ENCODE results near the gene PGBD2. TPM values are rescaled to one million over a fixed set of nuclear protein-coding genes. Genes with fewer than 3 reads are reported as not detected.
"Not testable (repeated sequence)": the region's sequence is repeated elsewhere in the genome, so short reads cannot be mapped to it uniquely, and the experiment has no call there.

PGBD2 gene, protein sequence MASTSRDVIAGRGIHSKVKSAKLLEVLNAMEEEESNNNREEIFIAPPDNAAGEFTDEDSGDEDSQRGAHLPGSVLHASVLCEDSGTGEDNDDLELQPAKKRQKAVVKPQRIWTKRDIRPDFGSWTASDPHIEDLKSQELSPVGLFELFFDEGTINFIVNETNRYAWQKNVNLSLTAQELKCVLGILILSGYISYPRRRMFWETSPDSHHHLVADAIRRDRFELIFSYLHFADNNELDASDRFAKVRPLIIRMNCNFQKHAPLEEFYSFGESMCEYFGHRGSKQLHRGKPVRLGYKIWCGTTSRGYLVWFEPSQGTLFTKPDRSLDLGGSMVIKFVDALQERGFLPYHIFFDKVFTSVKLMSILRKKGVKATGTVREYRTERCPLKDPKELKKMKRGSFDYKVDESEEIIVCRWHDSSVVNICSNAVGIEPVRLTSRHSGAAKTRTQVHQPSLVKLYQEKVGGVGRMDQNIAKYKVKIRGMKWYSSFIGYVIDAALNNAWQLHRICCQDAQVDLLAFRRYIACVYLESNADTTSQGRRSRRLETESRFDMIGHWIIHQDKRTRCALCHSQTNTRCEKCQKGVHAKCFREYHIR
- 2.8 TPM for total RNA-seq
- long read RNA-seq, transcript PGBD2-201 (3 exons, 2,136 nt): major isoform, 9 of 13 reads
- long read RNA-seq, partial matches to known transcripts: 0 of 13 reads
- long read RNA-seq, other reads (novel, unspliced or antisense): 1 of 13 reads

DNA sequence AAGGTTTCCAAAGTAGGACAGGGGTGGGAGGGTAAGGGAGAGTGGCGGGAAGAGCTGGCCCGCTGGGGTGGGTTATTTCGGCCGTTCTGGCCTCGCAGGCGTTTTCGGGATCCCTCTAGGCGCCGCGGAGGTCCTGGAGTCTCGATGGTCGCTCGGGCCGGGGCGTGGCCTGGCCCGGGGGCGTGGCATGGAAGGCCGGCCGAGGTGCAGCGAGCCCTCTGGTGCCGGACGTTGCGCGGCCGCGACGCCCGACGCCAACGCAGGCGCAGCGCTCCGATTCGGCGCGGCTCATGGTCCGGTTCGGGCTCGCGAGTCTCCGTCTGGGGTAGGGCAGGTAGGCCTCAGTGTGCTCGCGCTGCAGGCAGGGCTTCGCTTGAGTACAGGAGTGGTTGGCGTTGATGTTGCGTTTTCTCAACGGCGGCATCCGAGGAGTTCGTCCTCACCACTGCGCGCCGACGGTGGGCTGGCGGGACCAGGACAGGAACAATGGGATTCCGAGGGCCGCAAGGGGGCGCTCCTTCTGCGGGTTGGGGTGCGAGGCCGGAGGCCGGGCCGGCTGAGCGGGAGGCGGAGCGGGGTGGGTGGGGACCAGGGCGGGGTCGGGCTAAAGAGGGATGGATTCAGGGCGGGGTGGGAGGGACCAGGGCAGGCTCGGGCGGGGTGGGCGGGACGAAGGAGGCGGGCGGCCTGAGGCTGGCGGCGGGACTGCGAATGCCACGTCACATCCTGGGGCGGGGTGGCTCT lies at the start of gene PGBD2:
Gene PGBD2, plus strand, starts transcription at position 227 of the 744 bp plus-strand sequence. CDS start 7,628 bp downstream, outside the sequence.
- ATAC-seq (ENCODE audit: poor library complexity): peak; percentile 95
- DNase-seq: peak; percentile 96
- intact Hi-C loops (cut with DNase I): no loop called here

DNA sequence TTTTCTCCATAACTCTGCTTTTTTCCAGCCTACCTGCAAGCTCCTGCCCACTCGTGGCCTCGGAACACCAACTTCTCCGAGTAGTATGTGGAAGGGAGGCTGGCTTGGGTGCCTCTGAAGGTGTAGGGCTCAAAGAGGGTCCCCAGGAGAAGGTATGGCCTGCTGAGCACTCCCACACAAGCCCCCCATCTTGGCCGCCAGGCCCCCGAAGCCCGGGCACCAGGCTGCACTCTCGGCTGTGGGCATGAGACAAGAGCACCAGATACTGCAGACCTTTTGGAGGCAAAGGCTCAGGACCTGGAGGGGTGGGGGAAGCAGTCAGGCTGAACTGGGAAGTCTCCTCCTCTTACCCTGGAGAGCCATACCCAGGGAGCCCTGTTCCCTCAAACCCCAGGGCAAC lies 48.8 kb upstream of the PGBD2 start:
- DNase-seq (no peak), ATAC-seq (ENCODE audit: poor library complexity) (no peak)
- intact Hi-C loops (cut with DNase I): no loop called here

DNA sequence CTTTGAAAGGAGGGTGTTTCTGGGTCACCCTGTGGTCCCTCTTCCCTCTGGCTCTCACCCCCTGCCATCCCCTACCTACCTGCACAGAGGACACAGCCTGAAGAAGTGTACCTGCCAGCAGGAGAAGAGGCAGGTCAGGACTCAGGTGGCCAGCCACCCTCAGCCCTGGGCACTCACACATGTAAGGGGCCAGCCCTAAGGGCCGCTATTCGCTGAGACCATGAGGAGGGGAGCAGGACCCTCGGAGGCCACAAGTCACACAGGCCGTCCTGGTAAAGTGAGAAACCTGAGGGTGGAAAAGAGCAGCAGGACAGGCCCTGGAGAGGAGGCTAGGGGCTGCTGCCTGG lies 48.3 kb upstream of the PGBD2 start:
- intact Hi-C loops (cut with DNase I): loop anchor here (2.0 kb wide), 1 partner anchor 19 kb away; the partner anchor contains the start of gene ZNF672
- DNase-seq (no peak), ATAC-seq (ENCODE audit: poor library complexity) (no peak)

DNA sequence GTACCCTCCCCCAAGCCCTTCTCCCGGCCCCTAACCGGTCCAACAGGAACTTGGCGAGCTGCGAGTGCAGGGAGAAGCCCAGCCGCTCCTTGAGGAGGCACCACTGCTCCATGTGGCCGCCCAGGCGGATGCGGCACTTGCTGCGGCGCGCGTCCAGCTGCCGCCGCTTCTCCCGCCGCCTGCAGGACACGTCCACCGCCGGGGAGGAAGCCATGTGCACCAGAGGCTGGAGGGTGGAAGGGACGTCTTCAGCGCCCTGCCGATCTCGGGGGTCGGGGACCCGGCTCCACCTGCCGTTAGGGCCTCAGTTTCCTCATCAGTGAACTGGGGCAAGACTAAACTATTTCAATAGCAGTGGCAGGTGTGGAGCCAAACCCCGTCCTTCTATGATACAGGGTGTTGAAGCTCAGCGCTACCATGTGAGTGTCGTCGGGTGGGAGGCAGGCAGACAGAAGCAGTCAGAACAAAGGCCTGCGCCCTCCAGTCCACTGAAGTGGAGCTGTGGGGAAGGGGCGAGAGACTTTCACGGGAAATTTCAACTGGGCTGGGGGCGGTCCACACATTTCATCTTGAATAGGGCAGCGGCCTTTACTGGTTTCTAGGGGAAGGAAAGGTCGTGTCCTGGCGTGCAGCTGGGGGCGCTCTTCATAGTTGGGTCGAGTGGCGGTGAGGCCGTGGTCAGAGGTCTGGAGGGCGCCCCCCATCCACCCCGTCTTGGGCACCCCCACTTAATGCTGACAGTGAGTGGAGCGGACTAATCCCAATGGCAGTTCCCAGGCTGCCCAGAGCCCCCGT lies 47.7 kb upstream of the PGBD2 start:
- peak; percentile 67 for ATAC-seq (ENCODE audit: poor library complexity)
- intact Hi-C loops (cut with DNase I): loop anchor here (2.0 kb wide), 1 partner anchor 19 kb away; the partner anchor contains the start of gene ZNF672
- DNase-seq: peak; percentile 80

DNA sequence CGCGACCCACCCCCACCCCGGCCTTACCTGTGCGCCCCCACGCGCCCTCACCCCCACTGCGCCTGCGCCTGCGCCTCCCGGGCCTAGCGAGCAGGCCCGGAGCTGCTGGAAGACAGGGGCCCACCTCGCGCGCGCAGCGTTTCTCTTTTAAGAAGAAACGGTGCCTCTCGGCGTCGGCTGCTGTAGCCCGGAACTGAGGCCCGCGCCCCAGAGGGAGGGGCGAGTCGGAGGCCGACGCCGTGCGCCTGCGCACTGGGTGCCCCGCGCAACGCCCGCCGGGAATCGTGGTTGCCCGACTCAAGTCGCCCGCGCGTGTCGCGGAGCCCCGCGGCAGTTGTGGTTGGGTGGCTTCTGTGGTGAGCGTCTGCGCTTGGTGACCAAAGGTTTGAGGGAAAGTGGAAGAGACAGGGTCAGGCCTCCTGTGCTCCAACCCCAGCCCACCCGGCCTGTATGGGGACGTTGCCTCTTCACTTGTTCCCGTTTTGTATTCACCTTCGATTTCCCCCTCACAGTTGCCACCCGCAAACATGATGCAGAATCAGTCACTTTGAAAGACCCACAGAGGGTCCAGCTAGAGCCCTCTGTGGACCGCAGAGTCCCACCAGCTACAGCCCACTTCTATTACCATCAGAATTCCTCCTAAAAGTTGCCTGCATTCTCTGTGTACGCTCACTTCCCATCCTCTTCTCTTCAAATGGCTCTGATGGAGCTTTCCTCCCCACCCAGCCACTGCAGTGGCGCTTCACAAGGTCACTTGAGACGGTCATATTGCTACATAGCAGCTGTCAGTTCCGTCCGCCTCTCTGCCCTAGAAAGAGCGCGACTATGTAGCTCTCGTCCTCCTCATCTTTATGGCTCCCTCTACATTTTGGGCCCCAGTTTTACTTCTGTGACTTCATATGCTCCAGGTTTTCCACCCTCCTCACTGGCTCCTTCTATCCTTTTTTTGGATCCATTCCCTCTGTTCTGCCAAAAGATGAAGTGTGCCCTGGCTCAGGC lies 46.8 kb upstream of the PGBD2 start, which contains the start of gene ZNF692:
Gene ZNF692, minus strand, starts transcription at position 195 of the 999 bp plus-strand sequence. CDS start 776 bp downstream, outside the sequence.
- peak; percentile 99 for DNase-seq
- ATAC-seq (ENCODE audit: poor library complexity): peak; percentile 92
- intact Hi-C loops (cut with DNase I): loop anchor here (2.0 kb wide), 1 partner anchor 20 kb away; the partner anchor contains the start of gene ZNF672

DNA sequence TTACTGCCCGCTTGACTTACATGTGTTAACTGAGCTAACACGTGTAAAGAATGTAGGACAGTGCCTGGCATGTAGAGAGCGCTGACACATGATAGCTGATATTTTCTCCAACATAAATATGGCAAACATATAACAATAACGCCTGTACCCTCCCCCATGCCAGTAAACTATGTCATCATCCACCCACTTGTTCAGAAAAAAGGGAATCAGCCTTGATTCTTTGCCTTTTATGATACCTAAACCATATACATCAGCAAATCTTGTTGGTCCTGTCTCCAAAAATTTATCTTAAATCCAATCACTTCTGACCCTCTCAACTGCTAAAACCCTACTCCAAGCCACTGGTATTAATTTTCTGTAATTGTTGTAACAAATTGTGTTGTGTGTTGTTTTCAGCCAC lies 46.0 kb upstream of the PGBD2 start:
- intact Hi-C loops (cut with DNase I): no loop called here
- ATAC-seq (ENCODE audit: poor library complexity) (no peak), DNase-seq (no peak)

DNA sequence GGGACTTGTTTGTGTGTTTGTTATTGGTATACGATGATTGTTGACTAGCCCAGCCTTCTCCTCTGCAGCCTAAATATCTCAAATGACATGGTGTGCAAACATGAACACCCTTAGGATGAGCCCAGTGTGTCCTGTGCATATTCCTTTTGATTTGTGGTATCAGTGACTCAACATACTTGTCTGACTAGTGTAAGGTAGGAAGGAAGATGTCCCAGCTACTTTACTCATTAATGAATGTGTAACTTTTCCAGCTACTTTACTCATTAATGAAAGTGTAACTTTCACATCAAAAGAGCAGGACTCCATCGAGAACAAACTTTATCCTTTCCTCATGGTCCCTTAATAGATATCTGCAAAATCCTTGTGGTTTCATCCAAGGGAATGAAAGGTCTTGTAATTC lies 44.4 kb upstream of the PGBD2 start:
- intact Hi-C loops (cut with DNase I): no loop called here
- ATAC-seq (ENCODE audit: poor library complexity): no peak
- DNase-seq: no peak

DNA sequence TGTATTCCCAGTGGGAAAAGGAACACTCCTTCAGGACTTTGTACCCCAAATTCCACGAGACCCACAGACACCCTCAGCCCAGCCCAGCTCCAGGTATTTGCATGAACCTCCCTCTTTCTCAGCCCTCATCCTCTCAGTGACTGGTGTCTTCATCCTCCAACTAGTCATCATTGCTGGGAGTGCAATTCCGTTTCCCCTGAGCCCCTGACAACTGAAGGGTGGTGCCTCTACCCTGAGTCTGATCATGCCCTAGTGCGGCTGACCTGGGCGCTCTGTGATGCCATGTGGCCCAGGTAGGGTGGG lies 43.4 kb upstream of the PGBD2 start:
- ATAC-seq (ENCODE audit: poor library complexity): no peak
- intact Hi-C loops (cut with DNase I): no loop called here

DNA sequence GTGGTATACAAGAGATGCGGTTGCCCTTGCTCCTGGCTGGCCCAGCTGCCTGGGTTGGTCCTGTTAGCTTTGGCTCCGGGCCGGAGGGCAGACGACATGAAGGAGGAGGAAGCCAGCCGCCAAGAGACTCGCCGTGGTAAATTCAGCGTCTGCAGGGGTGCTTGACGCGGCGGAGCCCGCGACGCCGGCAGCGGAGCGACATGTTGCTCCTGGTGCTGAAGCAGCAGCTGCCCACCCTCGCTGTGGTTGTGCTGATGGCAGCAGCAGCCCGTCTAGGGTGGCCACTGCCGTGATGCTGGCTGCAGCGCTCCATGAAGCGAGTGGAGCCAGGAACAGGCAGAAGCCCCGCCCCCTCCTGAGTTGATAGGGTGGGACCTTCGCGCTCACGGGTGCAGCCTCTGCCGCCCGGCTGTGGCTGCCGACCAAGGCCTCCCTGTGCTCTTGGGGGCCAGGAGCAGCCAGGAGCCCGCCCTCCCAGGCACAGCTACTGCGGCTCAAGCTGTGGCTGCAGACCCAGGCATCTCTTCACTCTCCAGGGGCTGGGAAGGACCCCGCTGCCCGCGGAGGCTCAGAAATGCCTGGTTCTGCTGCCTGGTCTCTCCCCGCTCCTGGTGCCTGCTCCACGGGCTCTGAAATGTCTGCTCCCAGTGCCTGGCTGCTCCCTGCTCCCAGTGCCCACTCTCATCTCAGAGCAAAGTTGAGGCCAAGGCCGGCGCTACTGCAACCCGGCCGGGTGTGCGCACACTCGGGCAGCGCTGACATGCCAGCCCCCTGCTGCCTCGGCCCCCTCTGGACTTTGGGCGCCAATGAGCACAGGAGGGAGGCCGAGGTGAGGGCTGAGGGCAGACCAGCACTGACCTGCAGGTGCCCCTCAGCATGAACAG lies 42.8 kb upstream of the PGBD2 start:
- intact Hi-C loops (cut with DNase I): no loop called here
- ATAC-seq (ENCODE audit: poor library complexity) (peak; percentile 82), DNase-seq (peak; percentile 93)

More for the DNA sequence above, 43.4 kb upstream of the PGBD2 start:
- no peak for DNase-seq

DNA sequence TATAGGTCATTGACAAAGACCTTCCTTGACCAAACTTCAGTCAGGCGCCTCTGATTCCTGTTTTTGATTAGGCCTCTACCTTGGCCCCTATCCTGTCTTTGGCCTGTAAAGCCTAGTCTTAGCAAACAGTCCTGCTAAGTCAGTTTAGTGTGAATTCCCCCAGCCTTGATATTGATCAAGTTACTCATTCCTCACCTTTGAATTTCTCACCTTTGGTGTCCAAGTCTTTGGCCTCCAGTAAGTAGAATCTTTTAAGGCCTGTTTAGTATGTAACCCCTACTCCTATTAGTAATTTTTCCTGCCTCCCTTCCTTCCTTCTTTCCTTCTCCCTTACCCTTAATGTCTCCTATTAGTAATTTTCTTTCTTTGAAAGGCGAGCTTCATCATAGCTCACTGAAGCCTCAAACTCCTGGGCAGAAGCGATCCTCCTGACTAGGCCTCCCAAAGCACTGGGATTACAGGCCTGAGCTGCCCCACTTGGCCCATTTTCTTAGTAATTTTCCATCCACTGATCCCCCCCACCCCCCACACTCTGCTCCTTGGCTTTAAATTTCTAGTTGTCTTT lies 34.1 kb upstream of the PGBD2 start:
- intact Hi-C loops (cut with DNase I): no loop called here
- ATAC-seq (ENCODE audit: poor library complexity): no peak
- DNase-seq: no peak

DNA sequence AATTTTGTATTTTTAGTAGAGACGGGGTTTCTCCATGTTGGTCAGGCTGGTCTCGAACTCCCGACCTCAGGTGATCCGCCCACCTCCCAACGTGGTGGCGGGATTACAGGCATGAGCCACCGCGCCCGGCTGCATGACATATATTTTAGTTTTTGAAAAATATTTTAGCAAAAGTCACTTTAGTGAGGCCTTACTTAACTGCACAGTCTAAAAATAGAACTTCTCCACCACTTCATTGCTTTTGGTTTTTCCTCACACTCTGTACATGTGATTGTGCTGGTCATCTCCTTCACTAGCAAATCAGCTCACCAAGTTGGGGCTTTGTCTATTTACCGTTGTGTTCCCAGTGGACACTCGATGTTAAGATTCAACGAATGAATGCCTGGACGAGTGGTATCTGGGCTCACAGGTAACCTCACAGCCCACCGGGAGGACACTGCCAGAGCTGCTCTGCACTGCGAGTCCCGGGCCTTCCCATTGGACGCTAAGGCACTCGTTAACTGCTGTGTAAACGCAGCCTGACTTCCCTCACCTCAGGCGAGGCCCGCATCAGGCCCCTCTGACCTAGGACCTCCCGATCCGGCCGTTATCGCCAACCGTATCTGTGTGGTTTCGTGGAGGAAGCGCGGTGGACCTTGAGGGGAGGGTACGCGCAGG lies 33.2 kb upstream of the PGBD2 start:
- ATAC-seq (ENCODE audit: poor library complexity) (peak; percentile 75), DNase-seq (peak; percentile 71)
- intact Hi-C loops (cut with DNase I): no loop called here

DNA sequence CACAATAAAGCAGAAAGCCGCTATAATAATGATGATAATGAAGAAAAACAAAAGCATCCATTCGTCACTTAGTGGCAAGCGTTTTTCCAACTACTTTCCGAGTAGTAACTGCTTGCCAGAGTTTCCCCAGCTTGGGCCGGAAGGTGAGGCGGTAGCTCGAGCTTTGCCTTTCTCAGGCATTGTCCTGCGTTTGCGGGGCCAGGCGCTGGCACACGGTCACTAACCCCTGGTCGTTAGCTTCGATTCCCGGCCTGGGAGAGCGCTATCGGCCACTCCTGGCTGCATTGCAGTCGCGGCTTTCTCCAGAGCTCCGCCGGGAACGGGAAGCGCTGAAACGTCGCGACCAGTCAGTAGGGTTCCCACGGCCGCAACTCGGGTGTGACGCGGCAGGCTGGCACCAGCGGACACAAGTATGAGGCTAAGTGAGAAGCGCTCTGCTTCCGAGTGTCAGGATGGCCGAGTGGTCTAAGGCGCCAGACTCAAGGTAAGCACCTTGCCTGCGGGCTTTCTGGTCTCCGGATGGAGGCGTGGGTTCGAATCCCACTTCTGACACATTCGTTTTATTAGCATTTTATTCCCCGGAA lies 32.5 kb upstream of the PGBD2 start:
- intact Hi-C loops (cut with DNase I): no loop called here
- ATAC-seq (ENCODE audit: poor library complexity) (peak; percentile 96), DNase-seq (peak; percentile 95)

DNA sequence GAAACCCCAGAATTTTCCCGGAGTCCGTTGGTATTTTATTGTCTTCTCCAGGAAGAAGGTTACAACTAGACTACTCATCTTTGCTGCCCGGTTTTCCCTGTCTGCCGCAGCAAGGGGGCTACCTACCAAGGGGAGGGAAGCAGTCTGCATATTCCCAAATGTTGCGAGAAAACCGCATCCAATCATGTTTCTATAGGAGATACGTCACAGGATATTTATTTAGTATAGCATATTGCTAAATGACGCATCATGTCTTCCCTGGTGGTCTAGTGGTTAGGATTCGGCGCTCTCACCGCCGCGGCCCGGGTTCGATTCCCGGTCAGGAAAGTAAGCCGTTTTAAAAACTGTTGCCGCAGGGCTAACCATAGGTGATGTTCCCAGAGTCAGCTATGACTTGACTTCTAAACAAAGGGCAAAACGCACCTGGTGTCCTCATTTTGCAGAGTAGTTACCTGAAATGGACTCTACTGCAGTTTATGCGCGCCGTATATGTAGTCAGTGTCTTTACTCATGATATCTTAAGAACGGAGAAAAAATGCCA lies 32.0 kb upstream of the PGBD2 start:
- DNase-seq (peak; percentile 84), ATAC-seq (ENCODE audit: poor library complexity) (peak; percentile 80)
- intact Hi-C loops (cut with DNase I): no loop called here

DNA sequence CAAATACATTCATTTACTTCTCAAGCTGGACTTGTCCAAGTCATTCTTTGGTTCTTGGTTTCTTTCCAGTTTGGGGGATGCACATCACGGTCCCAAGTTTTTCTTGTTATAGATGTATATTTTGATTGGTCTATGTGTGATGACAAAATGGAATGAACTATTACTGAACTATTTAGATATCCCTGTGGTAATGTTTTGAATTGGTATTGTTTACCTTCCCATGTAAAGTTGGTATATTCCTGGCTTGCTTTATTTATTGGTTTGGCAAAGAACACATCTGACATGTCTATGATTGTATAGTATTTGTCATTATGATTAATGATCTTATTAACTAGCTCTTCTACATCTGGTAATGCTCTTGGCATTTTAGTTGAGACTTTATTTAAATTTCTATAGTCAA lies 24.8 kb upstream of the PGBD2 start:
- DNase-seq: no peak
- intact Hi-C loops (cut with DNase I): no loop called here
- no peak for ATAC-seq (ENCODE audit: poor library complexity)

DNA sequence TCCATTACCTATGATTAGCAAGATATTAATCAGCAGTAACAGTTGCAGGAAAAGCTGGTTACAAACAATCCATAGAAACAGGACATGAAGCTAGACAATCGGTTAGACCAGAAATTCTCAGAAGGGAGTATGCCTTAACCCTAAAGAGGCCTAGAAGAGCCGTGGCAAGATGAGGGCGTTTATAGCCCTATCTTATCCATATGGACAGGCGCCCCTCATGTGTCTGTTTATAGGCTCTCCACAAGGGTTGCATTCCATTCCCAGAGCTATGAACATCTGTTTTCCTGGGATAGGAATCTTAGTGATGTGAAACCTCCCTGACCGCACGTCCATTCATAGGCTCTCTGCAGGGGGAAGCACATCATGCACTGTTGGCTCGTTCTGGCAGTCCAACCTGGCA lies 23.6 kb upstream of the PGBD2 start:
- intact Hi-C loops (cut with DNase I); DNase-seq; ATAC-seq (ENCODE audit: poor library complexity): not testable (repeated sequence)

Measured in Right ventricle myocardium superior (tissue), 1 donor.